ENCODE results near the gene COL4A2.

The COL4A2 gene

DNA sequence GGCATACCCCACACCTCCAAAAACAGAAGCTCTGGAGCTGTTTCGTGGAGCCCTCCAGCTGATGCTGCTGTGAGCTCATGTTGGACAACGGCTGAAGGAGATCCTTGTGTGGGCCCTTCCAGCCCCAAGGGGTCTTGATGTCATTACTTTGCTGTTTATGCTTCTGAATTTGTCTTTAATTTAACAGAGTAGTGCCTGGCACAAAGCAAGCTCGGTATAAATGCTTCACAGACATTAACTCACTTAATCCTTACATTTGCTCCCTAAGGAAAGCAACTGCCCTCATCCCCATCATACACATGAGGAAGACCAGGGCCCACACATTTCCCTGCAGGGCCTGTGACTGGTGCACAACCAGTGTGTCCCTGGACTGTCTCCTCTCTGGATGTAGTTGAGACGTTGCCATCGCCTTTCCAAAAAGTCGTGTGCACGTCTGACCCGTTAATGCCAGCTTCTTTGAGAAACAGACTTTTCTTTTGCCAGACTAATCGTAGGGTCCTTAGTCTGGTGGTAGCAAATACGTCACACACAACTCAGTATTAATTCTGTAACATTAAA is 7.7 kb upstream of the COL4A2 start:
- no peaks in the 10 kb centered on the region for H3K27me3 ChIP-seq (ENCODE audit: control insufficient read depth, insufficient read depth, low read length, poor library complexity, severe bottlenecking)
- 72 to 73% methylated on average over 10 of the region's 10 CpGs for WGBS, 2 experiments
- peaks cover 14% of the 10 kb centered on the region for H3K4me1 ChIP-seq (ENCODE audit: control insufficient read depth, insufficient read depth, low read length)
- H3K4me3 ChIP-seq (ENCODE audit: insufficient read depth, low read depth, low read length), result no peak overlapping the region
- H3K9me3 ChIP-seq (ENCODE audit: control insufficient read depth, low read length), result no peaks in the 10 kb centered on the region
- H3K27ac ChIP-seq (ENCODE audit: insufficient read depth, low read depth, low read length, poor library complexity, severe bottlenecking), result no peak overlapping the region
- no peaks in the 10 kb centered on the region for H3K36me3 ChIP-seq (ENCODE audit: control insufficient read depth, insufficient read depth, low read length)

DNA sequence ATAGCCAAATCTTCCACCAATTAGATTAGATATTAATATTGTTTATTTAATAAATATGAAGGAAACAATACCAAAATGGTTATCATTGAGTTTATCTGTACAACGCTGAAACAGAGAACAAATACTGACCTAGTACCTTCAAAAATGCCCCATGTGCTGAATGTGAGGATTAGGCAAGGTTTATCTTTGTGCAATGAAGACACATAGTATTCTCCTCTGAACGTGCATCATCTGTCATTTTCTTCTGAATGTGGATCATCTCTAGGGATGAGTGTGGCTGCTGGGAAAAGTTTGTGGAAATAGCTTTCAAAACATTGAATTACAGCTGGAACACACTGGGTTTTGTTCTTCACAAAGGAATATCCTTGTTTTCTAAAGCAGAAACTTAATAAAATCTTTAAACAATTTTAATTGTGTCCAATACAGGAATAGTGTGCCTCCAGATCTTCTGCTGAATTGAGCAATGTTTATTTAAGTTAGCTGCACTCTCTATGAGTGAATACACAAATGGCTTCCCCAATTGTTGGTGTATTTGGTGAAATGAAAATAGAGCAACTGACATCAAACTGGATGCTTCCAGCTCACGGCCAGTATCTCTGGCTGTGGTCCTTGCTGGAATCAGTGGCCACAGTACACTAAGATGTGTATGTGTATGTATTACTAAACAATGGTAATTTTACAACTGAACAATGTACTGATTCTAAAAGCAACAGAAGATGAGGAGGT is 6.8 kb upstream of the COL4A2 start:
- Histone ChIP-seq H3K27ac (ENCODE audit: insufficient read depth, low read depth, low read length, poor library complexity, severe bottlenecking) (no peak overlapping the region), H3K4me1 (ENCODE audit: control insufficient read depth, insufficient read depth, low read length) (peaks cover 15% of the 10 kb centered on the region), H3K27me3 (ENCODE audit: control insufficient read depth, insufficient read depth, low read length, poor library complexity, severe bottlenecking) (peaks cover 1% of the 10 kb centered on the region), H3K36me3 (ENCODE audit: control insufficient read depth, insufficient read depth, low read length) (no peaks in the 10 kb centered on the region), H3K9me3 (ENCODE audit: control insufficient read depth, low read length) (no peaks in the 10 kb centered on the region), H3K4me3 (ENCODE audit: insufficient read depth, low read depth, low read length) (no peak overlapping the region)
- 96 to 98% methylated on average over 3 of the region's 3 CpGs for WGBS, 2 experiments

GRCh38 chr13:110301083-110301482 is 6.0 kb upstream of the COL4A2 start:
- peaks cover 19% of the 10 kb centered on the region for H3K4me1 ChIP-seq (ENCODE audit: control insufficient read depth, insufficient read depth, low read length)
- no peaks in the 10 kb centered on the region for H3K9me3 ChIP-seq (ENCODE audit: control insufficient read depth, low read length)
- no peaks in the 10 kb centered on the region for H3K36me3 ChIP-seq (ENCODE audit: control insufficient read depth, insufficient read depth, low read length)
- H3K27me3 ChIP-seq (ENCODE audit: control insufficient read depth, insufficient read depth, low read length, poor library complexity, severe bottlenecking), result peaks cover 8% of the 10 kb centered on the region
- no peak overlapping the region for H3K27ac ChIP-seq (ENCODE audit: insufficient read depth, low read depth, low read length, poor library complexity, severe bottlenecking)
- H3K4me3 ChIP-seq (ENCODE audit: insufficient read depth, low read depth, low read length), result no peak overlapping the region
- WGBS, 2 experiments, result 73 to 75% methylated on average over 5 of the region's 5 CpGs

- no peak overlapping the region for H3K27ac ChIP-seq (ENCODE audit: insufficient read depth, low read depth, low read length, poor library complexity, severe bottlenecking)
- peaks cover 8% of the 10 kb centered on the region for H3K27me3 ChIP-seq (ENCODE audit: control insufficient read depth, insufficient read depth, low read length, poor library complexity, severe bottlenecking)
- WGBS, 2 experiments, result 73 to 77% methylated on average over 21 of the region's 21 CpGs
- H3K4me3 ChIP-seq (ENCODE audit: insufficient read depth, low read depth, low read length), result no peak overlapping the region
- peaks cover 19% of the 10 kb centered on the region for H3K4me1 ChIP-seq (ENCODE audit: control insufficient read depth, insufficient read depth, low read length)
- no peaks in the 10 kb centered on the region for H3K9me3 ChIP-seq (ENCODE audit: control insufficient read depth, low read length)
- no peaks in the 10 kb centered on the region for H3K36me3 ChIP-seq (ENCODE audit: control insufficient read depth, insufficient read depth, low read length)
Measured at GRCh38 chr13:110301606-110302553, 5.2 kb upstream of the COL4A2 start.

- 78 to 81% methylated on average over 2 of the region's 2 CpGs for WGBS, 2 experiments
- H3K9me3 ChIP-seq (ENCODE audit: control insufficient read depth, low read length), result no peaks in the 10 kb centered on the region
- H3K27ac ChIP-seq (ENCODE audit: insufficient read depth, low read depth, low read length, poor library complexity, severe bottlenecking), result no peak overlapping the region
- H3K27me3 ChIP-seq (ENCODE audit: control insufficient read depth, insufficient read depth, low read length, poor library complexity, severe bottlenecking), result peaks cover 8% of the 10 kb centered on the region
- H3K4me1 ChIP-seq (ENCODE audit: control insufficient read depth, insufficient read depth, low read length), result peaks cover 19% of the 10 kb centered on the region
- no peaks in the 10 kb centered on the region for H3K36me3 ChIP-seq (ENCODE audit: control insufficient read depth, insufficient read depth, low read length)
- H3K4me3 ChIP-seq (ENCODE audit: insufficient read depth, low read depth, low read length), result no peak overlapping the region
Measured at GRCh38 chr13:110302997-110303396, 4.1 kb upstream of the COL4A2 start.

DNA sequence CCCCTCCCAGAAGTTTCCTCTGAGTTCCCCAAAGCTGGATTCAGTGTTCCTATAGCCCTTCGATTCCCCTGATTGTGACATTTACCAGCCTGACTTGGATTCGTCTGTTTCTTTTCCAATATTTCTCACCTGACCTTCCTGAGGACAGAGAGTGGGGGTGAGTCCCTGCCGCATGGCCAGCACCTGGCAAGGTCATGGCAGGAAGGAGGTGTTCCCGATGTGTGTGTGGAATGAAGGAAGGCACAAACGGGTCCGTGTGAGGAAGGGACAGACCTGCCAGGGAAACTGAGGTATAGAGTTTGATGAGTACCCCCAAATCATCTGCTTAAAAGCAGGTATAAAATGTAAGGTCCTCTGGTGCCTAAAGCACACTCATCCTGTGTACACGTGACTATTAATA is 3.4 kb upstream of the COL4A2 start:
- H3K4me1 ChIP-seq (ENCODE audit: control insufficient read depth, insufficient read depth, low read length), result peaks cover 14% of the 10 kb centered on the region
- no peaks in the 10 kb centered on the region for H3K9me3 ChIP-seq (ENCODE audit: control insufficient read depth, low read length)
- peaks cover 8% of the 10 kb centered on the region for H3K27me3 ChIP-seq (ENCODE audit: control insufficient read depth, insufficient read depth, low read length, poor library complexity, severe bottlenecking)
- H3K4me3 ChIP-seq (ENCODE audit: insufficient read depth, low read depth, low read length), result no peak overlapping the region
- no peaks in the 10 kb centered on the region for H3K36me3 ChIP-seq (ENCODE audit: control insufficient read depth, insufficient read depth, low read length)
- WGBS, 2 experiments, result 94 to 98% methylated on average over 6 to 7 of the region's 7 CpGs
- no peak overlapping the region for H3K27ac ChIP-seq (ENCODE audit: insufficient read depth, low read depth, low read length, poor library complexity, severe bottlenecking)

- no peak overlapping the region for H3K27ac ChIP-seq (ENCODE audit: insufficient read depth, low read depth, low read length, poor library complexity, severe bottlenecking)
- H3K9me3 ChIP-seq (ENCODE audit: control insufficient read depth, low read length), result no peaks in the 10 kb centered on the region
- H3K4me3 ChIP-seq (ENCODE audit: insufficient read depth, low read depth, low read length), result no peak overlapping the region
- 85 to 86% methylated on average over 3 to 4 of the region's 4 CpGs for WGBS, 2 experiments
- H3K4me1 ChIP-seq (ENCODE audit: control insufficient read depth, insufficient read depth, low read length), result peaks cover 12% of the 10 kb centered on the region
- H3K27me3 ChIP-seq (ENCODE audit: control insufficient read depth, insufficient read depth, low read length, poor library complexity, severe bottlenecking), result peaks cover 8% of the 10 kb centered on the region
- H3K36me3 ChIP-seq (ENCODE audit: control insufficient read depth, insufficient read depth, low read length), result no peaks in the 10 kb centered on the region
Measured at GRCh38 chr13:110304256-110304655, 2.8 kb upstream of the COL4A2 start.

DNA sequence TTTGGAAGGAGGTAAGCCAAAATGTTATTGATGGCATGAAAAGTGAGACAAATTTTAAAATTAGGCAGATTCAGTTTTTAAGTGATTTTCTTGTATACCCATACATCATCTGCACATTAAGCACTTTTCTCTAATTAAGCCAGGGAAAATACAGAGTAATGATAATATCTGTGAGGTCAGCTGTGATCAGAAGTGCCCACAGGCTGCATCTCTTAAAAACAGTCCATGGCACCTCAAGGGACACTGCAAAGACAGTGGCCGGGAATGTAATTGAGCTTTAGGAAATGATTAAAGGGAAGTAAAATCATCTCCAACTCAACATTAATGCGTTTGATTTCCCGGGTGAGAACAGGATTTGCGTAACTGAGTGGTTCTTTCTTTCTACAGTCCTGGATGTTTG is 2.1 kb upstream of the COL4A2 start:
- H3K9me3 ChIP-seq (ENCODE audit: control insufficient read depth, low read length), result no peaks in the 10 kb centered on the region
- H3K36me3 ChIP-seq (ENCODE audit: control insufficient read depth, insufficient read depth, low read length), result no peaks in the 10 kb centered on the region
- H3K27me3 ChIP-seq (ENCODE audit: control insufficient read depth, insufficient read depth, low read length, poor library complexity, severe bottlenecking), result peaks cover 8% of the 10 kb centered on the region
- peaks cover 16% of the 10 kb centered on the region for H3K4me1 ChIP-seq (ENCODE audit: control insufficient read depth, insufficient read depth, low read length)
- H3K27ac ChIP-seq (ENCODE audit: insufficient read depth, low read depth, low read length, poor library complexity, severe bottlenecking), result no peak overlapping the region
- WGBS, 2 experiments, result 87 to 89% methylated on average over 4 of the region's 4 CpGs
- H3K4me3 ChIP-seq (ENCODE audit: insufficient read depth, low read depth, low read length), result no peak overlapping the region

GRCh38 chr13:110305544-110305943 is 1.5 kb upstream of the COL4A2 start:
- Histone ChIP-seq H3K4me1 (ENCODE audit: control insufficient read depth, insufficient read depth, low read length) (peaks cover 21% of the 10 kb centered on the region), H3K27ac (ENCODE audit: insufficient read depth, low read depth, low read length, poor library complexity, severe bottlenecking) (no peak overlapping the region), H3K27me3 (ENCODE audit: control insufficient read depth, insufficient read depth, low read length, poor library complexity, severe bottlenecking) (peaks cover 8% of the 10 kb centered on the region), H3K36me3 (ENCODE audit: control insufficient read depth, insufficient read depth, low read length) (no peaks in the 10 kb centered on the region), H3K9me3 (ENCODE audit: control insufficient read depth, low read length) (no peaks in the 10 kb centered on the region), H3K4me3 (ENCODE audit: insufficient read depth, low read depth, low read length) (peak overlapping the region; percentile 1)
- WGBS, 2 experiments, result 55 to 100% methylated on average over 1 to 2 of the region's 2 CpGs

- 13% methylated on average over 6 of the region's 6 CpGs for WGBS, 2 experiments
- Histone ChIP-seq H3K4me1 (ENCODE audit: control insufficient read depth, insufficient read depth, low read length) (peaks cover 22% of the 10 kb centered on the region), H3K27ac (ENCODE audit: insufficient read depth, low read depth, low read length, poor library complexity, severe bottlenecking) (no peak overlapping the region), H3K4me3 (ENCODE audit: insufficient read depth, low read depth, low read length) (peak overlapping the region; percentile 78), H3K27me3 (ENCODE audit: control insufficient read depth, insufficient read depth, low read length, poor library complexity, severe bottlenecking) (peaks cover 8% of the 10 kb centered on the region), H3K36me3 (ENCODE audit: control insufficient read depth, insufficient read depth, low read length) (peaks cover 2% of the 10 kb centered on the region), H3K9me3 (ENCODE audit: control insufficient read depth, low read length) (no peaks in the 10 kb centered on the region)
Measured at GRCh38 chr13:110305949-110306339, 1.1 kb upstream of the COL4A2 start.
